Measurements from ENCODE around the gene WNT11. TPM values are rescaled to one million over a fixed set of nuclear protein-coding genes. Genes with fewer than 3 reads are reported as not detected.

The WNT11 gene
- total RNA-seq, 1 donor from 2014 or later: 4.1 TPM

DNA sequence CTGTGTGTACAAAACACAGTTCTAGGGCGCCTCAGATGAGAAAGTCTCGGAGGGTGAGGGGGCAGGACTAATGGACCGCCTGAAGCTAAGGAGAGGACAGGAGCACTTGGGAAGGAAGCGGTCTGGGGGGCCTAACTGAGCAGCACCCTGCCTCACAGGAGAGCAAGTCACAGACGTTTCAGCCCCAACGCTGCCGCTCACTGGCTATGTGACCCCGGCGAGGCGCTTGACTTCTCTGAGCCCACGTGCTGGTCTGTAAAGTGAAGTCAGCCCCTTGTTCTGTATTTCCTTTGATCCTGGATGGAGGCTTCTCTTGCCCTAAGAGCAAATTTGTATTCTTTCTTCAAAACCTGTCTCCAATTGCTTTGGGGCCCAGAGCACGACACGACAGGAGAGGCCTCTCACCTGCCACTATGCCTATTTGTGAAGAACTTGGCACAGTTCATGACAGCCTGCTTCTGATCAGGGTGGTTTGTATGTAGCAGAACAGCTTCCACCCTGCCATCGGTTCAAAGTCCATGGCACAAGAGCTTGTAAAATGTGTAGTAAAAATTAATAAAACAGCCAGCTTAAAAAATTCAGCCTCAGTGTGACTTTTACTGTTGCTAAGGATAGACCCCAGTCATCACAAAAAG, 59.1 kb downstream of the WNT11 start:
- Mint-ChIP-seq H3K27me3 (ENCODE audit: unreplicated experiment) (no peaks in the 10 kb centered on the region), H3K9me3 (ENCODE audit: unreplicated experiment) (no peaks in the 10 kb centered on the region), H3K36me3 (ENCODE audit: unreplicated experiment) (peaks cover 4% of the 10 kb centered on the region), H3K27ac (ENCODE audit: unreplicated experiment) (no peak overlapping the region), H3K4me1 (ENCODE audit: unreplicated experiment) (peaks cover 29% of the 10 kb centered on the region), H3K4me3 (ENCODE audit: unreplicated experiment) (no peak overlapping the region)
- TF ChIP-seq, protein P1, sequence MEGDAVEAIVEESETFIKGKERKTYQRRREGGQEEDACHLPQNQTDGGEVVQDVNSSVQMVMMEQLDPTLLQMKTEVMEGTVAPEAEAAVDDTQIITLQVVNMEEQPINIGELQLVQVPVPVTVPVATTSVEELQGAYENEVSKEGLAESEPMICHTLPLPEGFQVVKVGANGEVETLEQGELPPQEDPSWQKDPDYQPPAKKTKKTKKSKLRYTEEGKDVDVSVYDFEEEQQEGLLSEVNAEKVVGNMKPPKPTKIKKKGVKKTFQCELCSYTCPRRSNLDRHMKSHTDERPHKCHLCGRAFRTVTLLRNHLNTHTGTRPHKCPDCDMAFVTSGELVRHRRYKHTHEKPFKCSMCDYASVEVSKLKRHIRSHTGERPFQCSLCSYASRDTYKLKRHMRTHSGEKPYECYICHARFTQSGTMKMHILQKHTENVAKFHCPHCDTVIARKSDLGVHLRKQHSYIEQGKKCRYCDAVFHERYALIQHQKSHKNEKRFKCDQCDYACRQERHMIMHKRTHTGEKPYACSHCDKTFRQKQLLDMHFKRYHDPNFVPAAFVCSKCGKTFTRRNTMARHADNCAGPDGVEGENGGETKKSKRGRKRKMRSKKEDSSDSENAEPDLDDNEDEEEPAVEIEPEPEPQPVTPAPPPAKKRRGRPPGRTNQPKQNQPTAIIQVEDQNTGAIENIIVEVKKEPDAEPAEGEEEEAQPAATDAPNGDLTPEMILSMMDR (IDR thresholded peaks at IDR 0.05): no peak
- no peak for DNase-seq (ENCODE audit: extremely low spot score, unreplicated experiment)

DNA sequence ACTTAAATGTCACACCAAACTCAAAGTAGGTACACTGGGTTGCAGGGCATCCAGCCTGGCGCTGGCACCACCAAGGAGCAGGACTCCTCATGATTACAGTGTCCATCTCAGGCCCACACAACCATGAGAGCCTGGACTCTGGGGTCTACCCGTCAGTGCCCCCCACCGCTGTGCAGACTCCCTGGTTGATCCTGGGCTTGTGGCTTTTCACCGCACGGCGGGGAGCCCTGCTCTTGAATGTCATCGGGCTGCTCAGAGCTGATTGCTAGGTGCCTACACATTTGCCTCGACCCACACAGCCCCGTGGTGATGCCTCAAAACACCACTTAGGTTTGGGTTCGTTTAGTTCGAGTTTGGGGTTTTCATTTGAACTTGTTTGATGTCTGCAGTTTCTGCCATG, 63.0 kb downstream of the WNT11 start:
- Mint-ChIP-seq H3K27ac (ENCODE audit: unreplicated experiment) (peak overlapping the region; percentile 38), H3K9me3 (ENCODE audit: unreplicated experiment) (no peaks in the 10 kb centered on the region), H3K36me3 (ENCODE audit: unreplicated experiment) (peaks cover 14% of the 10 kb centered on the region), H3K4me1 (ENCODE audit: unreplicated experiment) (peaks cover 35% of the 10 kb centered on the region), H3K4me3 (ENCODE audit: unreplicated experiment) (no peak overlapping the region), H3K27me3 (ENCODE audit: unreplicated experiment) (no peaks in the 10 kb centered on the region)
- TF ChIP-seq, protein P1 (IDR thresholded peaks at IDR 0.05): no peak
- DNase-seq (ENCODE audit: extremely low spot score, unreplicated experiment): no peak

DNA sequence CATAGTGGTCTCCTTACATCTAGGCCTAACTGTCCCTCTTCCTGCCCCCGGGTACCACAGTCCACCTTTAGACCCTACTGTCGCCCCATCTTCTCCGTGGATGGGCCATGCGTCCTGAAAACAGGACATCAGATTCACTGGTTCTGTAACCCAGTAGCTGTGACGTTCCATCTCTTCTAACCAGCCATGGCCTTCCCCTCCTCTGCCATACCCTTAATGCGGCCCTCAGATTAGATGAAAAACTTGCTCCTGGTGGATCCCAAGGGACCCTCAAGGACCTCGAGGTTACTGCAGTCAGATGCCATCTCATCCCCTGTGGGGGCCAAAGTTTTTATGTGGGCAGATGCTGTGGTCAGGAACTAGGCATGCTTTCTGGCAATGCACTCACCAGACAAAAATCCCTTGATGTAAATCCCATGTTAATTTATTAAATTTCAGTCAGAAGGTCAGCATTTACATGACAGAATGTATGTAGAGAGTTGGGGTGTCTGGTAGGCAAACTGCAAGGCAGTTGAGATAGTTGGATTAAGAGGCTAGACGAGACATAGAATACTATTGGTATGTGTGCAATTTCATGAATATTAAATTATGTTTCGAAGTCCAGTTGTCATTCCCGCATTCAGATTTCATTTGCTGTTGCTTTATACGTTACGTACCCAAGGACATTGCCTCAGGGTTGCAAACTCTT, 64.3 kb downstream of the WNT11 start:
- peak; percentile 74 for DNase-seq (ENCODE audit: extremely low spot score, unreplicated experiment)
- Mint-ChIP-seq H3K4me1 (ENCODE audit: unreplicated experiment) (peaks cover 35% of the 10 kb centered on the region), H3K36me3 (ENCODE audit: unreplicated experiment) (peaks cover 14% of the 10 kb centered on the region), H3K27me3 (ENCODE audit: unreplicated experiment) (no peaks in the 10 kb centered on the region), H3K4me3 (ENCODE audit: unreplicated experiment) (no peak overlapping the region), H3K27ac (ENCODE audit: unreplicated experiment) (no peak overlapping the region), H3K9me3 (ENCODE audit: unreplicated experiment) (no peaks in the 10 kb centered on the region)
- TF ChIP-seq, protein P1 (IDR thresholded peaks at IDR 0.05): no peak

DNA sequence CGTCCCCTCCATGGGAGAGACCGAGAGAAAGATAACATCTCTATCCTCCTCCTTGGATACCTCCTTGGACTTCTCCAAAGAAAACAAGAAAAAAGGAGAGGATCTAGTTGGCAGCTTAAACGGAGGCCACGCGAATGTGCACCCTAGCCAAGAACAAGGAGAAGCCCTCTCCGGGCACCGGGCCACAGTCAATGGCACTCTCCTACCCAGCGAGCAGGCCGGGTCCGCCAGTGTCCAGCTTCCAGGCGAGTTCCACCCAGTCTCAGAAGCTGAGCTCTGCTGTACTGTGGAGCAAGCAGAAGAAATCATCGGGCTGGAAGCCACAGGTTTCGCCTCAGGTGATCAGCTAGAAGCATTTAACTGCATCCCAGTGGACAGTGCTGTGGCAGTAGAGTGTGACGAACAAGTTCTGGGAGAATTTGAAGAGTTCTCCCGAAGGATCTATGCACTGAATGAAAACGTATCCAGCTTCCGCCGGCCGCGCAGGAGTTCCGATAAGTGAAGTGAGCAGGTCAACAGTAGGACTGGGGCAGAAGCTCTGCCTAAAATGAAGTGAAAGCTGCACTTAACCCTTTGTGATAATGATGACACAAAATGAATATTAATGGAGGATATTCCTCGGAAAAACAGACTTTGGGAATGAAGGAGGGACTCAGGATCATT, 65.3 kb downstream of the WNT11 start:
- TF ChIP-seq, protein P1 (IDR thresholded peaks at IDR 0.05): no peak
- DNase-seq (ENCODE audit: extremely low spot score, unreplicated experiment): peak; percentile 79
- Mint-ChIP-seq H3K4me1 (ENCODE audit: unreplicated experiment) (peaks cover 35% of the 10 kb centered on the region), H3K27ac (ENCODE audit: unreplicated experiment) (no peak overlapping the region), H3K4me3 (ENCODE audit: unreplicated experiment) (no peak overlapping the region), H3K9me3 (ENCODE audit: unreplicated experiment) (no peaks in the 10 kb centered on the region), H3K27me3 (ENCODE audit: unreplicated experiment) (no peaks in the 10 kb centered on the region), H3K36me3 (ENCODE audit: unreplicated experiment) (peaks cover 14% of the 10 kb centered on the region)

DNA sequence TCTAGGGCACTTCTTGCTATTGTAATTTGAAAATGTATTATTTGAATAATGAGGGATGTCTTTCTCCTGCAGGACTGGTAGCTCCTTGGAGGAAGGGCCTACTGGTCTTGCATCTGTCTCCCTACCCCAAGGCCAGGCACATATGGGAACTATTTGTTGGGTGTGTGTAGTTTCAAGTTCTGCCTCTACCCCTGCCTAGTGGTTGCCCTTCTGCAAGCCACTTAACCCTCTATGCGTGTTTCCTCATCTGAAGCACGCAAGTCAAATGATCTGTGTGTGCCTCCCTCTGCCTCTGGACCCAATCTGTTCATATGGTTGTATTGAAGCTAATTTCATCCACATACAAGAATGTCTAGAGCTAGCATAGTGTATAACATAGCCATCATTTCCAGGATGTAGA, 67.0 kb downstream of the WNT11 start:
- peaks cover 29% of the 10 kb centered on the region for H3K4me1 Mint-ChIP-seq (ENCODE audit: unreplicated experiment)
- H3K9me3 Mint-ChIP-seq (ENCODE audit: unreplicated experiment): no peaks in the 10 kb centered on the region
- no peak overlapping the region for H3K27ac Mint-ChIP-seq (ENCODE audit: unreplicated experiment)
- no peaks in the 10 kb centered on the region for H3K27me3 Mint-ChIP-seq (ENCODE audit: unreplicated experiment)
- peak; percentile 60 for DNase-seq (ENCODE audit: extremely low spot score, unreplicated experiment)
- no peak overlapping the region for H3K4me3 Mint-ChIP-seq (ENCODE audit: unreplicated experiment)
- TF ChIP-seq, protein P1 (IDR thresholded peaks at IDR 0.05): no peak
- H3K36me3 Mint-ChIP-seq (ENCODE audit: unreplicated experiment): peaks cover 14% of the 10 kb centered on the region
